ENCODE measurements around the gene VPS13A.
A peak's percentile ranks its signal among the peaks of the same experiment; 100 is the strongest.

Gene VPS13A

DNA sequence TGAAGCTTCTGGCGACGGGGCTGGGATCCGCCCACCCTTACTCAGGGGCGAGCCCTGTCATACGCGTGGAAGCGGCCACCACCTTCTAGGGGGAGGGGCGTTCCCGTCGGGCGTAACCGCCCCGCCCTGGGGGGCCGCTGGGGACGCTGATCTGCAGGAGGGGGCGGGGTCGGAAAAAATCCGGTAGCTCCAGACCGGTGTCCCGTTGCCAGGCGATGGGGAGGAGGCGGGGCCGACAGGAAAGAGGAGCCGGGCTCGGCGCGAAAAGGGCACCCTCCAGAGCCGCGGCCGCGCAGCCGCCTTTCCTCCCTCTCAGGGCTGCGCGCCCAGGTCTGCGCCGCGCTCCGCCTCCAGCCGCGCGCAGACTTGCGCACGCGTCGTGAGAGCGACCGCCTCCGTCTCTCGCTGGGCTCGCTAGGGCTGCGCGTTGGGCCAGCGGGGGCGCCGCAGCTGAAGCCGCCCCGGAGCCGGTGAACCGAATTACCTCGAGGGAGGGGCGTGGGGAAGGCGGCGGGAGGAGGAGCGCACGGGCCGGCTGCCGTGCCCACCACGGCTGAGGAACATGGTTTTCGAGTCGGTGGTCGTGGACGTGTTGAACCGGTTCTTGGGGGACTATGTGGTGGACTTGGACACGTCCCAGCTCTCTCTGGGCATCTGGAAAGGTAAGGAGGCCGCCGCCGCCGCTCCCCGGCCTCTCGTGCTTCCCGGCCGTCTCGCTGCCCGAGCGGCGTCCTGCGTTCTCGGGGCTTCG, at the start of gene VPS13A:
Gene VPS13A (plus strand): TSS at position 392 of the 751 bp plus-strand sequence. CDS start 171 bp downstream, at position 563.
- peak; percentile 95 for DNase-seq (ENCODE audit: low spot score)

DNA sequence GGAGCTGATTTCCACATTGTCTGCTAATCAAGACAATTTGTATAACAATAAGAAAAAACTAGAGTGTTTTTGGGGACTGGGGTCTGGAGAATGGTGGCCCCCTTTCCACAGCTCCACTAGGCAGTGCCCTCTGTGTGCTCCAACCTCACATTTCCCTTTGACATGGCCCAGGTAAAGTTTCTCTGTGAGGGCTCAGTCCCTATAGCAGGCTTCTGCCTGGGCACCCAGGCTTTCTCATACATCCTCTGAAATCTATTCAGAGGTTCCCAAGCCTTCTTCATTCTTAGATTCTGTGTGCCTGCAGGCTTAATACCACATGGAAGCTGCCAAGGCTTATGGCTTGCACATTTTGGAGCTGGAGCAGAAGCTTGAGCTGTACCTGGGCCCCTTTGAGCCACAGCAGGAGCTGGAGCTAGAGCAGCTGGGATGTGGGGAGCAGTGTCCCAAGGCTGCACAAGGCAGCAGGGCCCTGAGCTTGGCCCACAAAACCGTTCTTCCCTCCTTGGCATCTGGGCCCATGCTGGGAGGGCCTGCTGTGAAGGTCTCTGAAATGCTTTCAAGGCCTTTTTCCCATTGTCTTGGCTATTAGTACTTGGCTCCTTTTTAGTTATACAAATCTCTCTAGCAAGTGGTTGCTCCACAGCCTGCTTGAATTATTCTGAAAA, 49.1 kb upstream of the VPS13A start:
- DNase-seq (ENCODE audit: low spot score): no peak

DNA sequence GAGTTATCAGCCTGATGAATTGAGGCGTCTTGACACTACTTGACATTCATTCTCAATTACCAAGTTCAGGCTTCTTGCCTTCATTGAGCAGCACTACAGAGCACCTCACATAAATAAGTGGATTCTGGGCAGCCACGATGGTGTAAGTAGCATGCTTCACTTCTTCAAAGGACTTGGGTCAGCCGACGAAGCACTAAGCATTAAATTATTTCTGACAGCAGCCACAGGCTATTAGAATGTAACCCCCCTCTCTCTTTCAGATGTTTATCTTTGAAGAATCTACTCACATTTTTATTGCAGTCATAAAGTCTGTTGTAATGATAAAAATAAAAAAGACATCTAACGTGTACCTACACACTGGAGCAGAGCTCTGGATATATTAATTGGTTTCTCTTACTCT, 45.9 kb upstream of the VPS13A start:
- DNase-seq (ENCODE audit: low spot score): no peak

DNA sequence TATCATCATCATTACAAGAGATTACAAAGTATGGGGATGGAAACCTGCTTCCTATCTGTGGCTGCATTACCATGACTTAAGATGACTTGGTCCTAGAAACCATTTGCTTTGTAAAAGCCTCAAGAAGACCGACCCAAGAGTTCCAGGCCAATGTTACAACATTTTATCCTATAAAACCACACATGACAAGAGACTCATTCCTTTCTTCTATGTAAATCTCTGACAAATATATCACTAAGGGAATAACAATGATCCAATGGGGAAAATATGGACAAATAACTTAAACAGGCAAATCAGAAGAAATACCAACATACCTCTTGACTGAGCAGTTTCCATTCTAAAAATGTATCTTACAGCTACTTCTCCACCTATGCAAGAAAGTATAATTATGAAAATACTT, 44.3 kb upstream of the VPS13A start:
- no peak for DNase-seq (ENCODE audit: low spot score)

DNA sequence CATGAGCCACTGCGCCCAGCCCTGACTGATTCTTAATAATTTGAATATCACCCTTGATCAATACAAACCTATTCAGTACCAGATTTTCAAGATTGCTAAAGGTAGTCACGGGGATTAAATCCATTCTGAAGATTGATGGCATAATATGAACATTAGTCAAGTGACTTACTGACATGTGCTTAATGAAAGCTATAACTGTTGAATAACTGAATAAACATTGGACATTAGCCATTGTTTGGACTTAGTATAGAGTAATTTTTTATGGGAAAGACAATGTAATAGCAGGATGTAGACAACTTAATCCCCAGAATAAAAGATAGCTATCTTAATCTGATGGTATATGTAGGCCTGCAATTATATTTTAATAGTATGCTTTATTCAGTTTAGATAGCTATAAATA, 35.0 kb upstream of the VPS13A start:
- no peak for DNase-seq (ENCODE audit: low spot score)

DNA sequence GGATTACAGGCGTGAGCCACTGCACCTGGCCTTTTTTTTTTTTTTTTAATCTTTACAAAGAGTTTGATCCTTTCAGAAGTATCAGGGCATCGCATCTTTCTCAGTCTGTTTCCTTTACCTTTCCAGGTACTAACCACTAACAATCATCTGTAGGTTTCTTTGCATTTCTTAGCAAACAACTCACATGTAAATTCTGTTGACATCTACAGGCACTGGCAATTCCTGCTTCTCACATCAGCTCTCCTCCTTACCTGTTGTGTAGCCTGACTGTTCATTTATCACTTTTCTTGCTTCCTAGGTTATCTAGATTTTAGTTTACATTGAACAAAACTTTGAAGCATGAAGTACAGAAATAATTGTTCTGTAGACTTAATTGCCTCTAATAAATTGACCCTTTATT, 27.5 kb upstream of the VPS13A start:
- DNase-seq (ENCODE audit: low spot score): no peak

DNA sequence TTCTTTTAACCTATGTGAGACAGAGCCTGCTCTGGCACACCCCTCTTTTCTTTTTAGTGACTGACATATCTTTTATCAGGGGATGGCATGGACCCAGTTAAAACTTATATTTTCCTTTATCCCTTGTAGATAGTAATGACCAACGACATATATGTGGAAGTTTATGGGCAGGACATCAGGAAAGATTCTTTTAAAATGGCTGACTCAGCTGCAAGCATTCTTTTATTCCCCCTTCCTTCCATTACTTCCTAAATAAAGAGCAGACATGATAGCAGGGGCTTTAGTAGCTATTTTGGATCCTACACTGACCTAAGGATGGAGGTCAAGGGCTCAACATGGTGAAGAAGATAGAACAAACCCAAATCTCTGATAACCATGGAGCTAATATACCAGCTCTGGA, 25.0 kb upstream of the VPS13A start:
- no peak for DNase-seq (ENCODE audit: low spot score)

DNA sequence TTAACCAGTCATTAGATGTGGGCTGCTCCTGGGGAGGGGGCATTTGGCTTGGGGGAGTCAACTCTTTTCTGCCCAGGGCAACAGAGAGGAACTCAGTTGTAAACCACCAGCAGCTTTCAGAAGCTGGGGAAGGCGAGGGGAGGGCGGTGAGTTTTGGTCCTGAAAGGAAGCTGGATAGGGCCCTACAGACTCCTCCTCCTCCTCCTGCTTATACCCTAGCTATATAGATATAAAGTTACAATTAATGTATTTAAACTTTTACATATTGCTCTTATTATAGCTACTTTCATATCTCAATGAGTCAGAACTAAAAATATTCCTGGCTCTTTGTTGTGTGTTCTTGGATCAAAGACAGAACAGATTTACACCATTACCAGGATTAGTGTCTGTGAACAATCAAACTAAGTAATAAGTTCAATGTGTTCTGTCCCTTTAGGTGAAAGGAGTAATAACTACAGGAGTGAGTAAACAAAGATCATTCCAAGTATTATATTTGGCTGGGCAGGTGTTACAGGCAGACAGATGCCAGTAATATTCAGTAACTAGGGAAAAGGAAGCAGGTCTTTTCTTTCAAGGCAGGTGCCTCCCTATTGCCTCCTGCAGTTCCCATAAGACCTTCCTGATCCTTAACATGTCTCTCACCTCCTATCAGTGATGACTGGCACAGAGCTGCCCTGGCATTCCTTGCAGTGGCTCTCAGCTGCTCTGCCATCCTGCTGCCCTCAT, 20.5 kb upstream of the VPS13A start:
- DNase-seq (ENCODE audit: low spot score): no peak

DNA sequence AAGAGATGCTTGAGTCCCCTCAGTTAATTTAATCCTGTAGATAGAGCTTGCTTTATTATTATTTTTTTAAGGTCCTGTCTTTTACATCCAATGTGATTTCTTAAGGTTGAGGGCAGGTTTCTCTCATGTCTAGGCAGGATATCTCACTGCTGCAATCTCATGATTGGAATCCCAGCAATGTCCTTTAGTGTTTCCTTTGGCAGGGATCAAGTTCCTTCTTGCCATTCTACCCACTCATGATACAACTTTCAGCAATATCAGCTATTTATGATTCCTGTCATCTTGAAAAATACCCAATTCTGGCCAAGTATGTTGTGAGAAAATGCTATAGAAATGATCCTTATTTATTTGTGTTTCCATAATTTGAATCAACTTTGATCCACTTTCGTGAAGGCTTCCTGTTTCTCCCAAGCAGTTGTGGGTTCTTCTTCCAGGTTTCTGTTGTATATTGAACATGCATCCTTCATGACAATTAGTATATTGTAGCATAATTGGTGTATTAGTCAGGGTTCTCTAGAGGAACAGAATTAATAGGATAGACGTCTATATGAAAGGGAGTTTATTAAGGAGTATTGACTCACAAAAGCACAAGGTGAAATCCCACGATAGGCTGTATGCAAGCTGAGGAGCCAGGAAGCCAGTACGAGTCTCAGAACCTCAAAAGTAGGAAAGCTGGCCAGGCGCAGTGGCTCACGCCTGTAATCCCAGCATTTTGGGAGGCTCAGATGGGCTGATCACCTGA, 18.4 kb upstream of the VPS13A start:
- DNase-seq (ENCODE audit: low spot score): no peak

DNA sequence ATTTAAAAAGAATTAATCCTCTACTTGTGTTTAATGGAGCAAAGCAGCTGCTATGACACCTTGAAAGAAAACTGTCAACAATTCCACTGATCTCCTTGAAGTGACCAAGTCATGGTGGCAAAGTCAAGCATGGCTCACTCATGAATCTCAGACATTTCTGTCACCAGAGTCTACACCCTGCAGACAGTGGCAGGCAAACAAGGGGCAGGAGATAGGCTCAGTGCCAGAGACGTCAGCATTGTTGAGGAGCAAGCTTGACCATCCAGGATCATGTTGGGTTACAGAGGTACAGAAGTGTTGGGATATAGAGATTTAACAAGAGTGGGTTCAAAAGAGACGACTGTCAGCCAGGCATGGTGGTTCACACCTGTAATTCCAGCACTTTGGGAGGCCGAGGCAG, 16.1 kb upstream of the VPS13A start:
- DNase-seq (ENCODE audit: low spot score): no peak

DNA sequence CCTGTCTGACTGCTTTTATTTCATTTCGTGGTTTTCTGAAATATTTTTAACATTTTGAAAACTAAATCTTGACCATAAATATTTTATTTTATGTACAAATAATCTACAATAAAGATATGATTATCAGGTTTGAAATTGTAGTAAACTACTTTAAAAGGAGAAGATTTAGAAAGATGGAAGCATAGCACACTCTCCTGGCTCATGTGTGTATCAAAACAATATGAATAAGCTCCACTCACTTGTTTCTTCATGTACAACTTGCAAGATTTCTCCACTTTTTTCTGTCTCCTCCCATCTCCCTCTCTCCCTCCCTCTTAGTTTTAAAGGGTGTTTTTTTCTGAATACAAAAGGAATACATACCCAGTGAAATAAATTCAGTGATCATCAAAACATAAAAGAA, 15.4 kb upstream of the VPS13A start:
- no peak for DNase-seq (ENCODE audit: low spot score)

DNA sequence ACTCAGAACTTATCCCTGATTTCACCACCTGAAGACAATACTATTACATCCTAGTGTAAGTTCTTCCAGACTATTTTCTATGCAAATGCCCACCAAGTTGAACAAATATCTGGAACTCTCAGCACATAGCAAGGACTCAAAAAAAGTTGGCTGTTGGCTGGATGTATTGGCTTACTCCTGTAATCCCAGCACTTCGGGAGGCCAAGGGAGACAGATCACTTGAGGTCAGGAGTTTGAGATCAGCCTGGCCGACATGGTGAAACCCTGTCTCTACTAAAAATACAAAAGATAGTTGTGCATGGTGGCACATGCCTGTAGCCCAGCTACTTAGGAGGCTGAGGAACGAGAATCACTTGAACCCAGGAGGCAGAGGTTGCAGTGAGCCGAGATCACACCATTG, 15.0 kb upstream of the VPS13A start:
- no peak for DNase-seq (ENCODE audit: low spot score)

DNA sequence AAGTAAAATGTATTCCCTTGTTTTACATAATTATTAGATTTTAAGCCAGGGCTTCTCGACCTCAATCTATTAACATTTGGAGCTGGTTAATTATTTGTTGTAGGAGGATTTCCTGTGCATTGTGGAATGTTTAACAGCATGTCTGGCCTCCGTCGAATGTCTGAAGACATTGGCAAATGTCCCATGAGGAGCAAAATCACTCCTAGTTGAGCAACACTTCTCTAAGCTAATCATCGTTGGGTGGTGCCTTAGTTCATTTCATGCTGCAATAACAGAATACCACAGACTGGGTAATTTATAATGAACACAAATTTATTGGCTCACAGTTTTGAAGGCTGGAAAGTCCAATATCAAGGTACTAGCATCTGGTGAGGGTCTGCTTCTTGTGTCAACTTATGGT, 13.4 kb upstream of the VPS13A start:
- no peak for DNase-seq (ENCODE audit: low spot score)

DNA sequence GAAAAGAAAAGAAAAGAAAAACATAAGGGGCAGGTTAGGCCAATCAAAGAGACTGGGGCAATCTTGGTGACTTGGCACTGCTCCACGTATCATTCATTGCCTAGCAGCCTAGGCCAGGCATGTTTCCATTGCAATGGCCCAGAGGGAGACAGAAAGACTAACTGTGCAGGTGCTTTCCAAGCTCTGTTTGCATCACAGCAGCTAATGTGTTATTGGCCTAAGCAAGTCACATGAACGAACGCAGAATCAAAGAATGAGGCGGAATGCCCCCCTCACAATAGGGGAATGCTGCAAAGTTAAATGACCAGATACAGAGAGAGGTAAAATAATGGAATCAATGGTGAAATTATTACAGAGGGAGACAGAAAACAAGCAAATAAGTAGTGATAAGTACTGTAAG, 11.1 kb upstream of the VPS13A start:
- DNase-seq (ENCODE audit: low spot score): no peak

DNA sequence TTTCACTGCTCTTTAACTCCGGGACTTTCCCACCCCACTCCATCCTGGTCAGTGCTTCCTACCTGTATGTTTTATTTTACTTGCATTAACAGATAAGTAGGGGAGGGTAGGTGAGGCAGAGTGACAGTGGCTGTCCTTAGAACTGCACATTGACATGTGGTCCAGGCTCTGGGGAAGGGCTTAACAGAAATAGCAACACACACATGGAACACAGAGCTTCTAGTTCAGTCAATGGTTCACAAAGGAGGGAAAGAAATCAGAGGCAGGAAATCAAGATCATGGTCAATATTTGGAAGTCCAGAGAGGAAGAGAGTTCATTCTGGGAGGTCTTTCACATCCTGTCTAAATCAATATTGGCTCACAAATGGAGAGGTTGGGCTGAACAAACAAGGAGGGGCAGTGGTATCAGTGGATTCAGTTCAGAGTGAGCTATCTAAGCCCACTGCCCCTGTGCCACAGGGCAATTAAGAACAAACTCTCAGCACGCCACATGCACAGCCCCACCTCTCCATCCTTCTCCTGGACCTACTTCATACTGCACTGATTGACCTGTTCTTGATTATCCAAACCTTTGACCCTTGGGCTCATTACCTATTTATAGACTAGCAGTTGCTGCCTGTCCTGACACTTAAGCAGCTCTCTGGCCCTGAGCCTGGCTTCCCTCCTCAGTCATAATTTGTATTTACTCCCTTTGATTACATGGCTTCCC, 6.2 kb upstream of the VPS13A start:
- no peak for DNase-seq (ENCODE audit: low spot score)

DNA sequence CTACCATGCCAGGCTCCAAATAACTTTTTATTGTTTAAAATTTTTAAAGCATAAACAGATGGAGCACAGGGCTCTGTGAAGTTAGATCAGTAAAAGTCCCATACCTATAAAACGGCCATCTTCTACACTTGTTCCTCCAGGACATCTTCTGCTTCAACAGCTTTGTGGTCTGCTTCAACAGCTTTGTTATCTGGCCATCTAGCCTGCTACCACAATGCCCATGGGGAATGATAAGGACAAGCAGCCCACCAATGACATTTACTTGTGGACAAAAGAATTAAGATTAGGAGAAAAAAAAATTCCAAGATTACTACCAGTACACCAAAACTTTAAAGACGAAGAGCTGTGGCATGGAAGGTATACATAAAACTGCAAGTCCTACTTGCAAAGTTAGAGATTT, 2.2 kb upstream of the VPS13A start:
- DNase-seq (ENCODE audit: low spot score): no peak

DNA sequence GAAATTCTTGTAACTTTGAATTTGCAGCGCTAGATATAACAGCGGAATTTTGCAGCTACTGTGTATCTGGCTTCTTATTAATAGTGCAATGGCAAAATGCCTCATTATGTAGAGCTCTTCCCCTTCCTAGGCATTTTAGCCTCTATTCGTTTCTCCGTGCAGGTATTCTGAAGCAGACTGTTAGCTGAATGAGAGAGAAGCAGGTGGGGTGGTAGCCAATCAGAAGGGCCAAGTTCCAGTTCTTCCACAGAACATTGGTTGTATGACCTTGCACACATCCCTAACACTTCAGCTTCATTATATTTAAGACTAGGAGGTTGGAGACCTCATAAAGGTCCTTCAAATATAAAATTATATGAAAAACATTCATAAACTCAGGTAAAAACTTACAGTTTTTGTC, 1.2 kb upstream of the VPS13A start:
- DNase-seq (ENCODE audit: low spot score): no peak

DNA sequence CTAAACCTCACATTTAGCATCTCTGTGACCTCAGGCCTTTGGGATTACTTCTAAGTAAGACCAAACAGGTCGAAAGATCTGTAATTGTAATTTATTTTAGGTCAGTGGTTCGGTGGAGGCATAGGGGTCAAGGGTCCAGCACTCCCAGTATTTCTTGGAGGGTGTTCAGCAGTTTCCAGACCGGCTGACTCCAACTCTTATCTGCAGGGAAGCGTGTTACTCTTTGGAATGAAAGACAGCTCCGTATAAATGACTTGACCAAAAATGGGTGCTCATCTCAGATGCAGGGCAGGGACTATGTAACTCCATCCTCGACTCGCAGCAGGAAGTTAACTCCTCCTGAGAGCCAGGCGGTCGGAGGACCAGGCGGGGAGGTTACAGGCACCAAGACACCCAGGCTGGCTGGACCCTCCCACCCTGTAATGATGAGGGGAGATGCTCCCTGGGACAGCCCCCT, 620 bp upstream of the VPS13A start:
- no peak for DNase-seq (ENCODE audit: low spot score)

DNA sequence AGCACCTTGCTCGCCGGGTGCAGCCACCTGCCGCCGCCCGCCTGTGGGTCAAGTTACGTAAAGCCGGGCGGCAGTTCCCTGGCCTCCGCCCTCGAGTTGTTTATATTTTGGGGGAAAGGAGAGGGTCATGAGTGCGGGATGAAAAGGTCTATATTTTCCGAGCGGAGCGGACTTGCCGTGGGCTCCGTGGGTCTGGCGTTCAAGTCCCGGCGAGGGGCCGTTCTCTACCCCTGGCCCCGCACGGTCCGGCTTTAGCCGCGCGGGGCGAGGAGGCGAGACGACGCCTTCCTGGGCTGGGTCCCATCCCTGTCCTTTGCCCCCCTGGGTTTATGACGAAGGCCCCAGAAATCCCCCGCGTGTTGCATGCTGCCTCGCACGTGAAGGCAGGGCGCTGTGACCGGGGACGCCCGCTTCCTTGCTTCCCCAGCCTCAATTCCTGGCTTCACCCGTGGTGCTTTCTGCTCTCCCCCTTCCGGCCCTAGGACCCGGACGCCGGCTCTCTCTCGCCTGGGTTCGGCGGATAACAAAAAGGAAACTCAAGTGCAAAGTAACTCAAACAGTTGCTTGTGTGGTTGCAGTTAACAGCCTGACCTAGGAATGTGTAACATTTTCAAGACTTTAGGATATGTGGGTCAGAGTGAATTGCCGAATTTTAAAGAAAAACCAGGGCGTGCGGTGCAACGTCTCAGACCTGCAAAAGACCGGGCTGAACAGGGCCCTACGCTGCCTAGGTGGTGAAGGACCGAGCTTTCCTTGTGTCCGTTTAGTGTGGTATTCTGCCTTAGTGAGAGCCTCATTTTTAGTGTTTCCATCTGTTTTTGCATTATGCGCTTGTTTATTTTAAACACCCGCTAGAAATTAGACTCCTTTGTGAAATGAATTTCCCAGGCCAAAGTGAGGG, 810 bp downstream of the VPS13A start:
- DNase-seq (ENCODE audit: low spot score): peak; percentile 64

DNA sequence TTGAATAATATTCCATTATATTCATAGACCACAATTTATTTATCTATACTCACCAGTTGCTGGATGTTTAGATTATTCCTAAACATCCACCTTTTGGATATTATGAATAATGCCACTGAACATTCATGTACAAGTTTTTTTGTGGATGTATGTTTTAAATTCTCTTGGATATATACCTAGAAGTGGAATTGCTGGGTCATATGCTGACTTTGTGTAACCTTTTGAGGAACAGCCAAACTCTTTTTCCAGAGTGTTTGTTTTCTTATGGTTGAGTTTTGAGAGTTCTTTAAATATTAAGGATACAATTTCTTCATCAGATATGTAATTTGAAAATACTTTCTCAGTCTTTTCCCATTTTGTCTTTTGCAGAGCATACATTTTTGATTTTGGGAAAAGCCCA, 2.7 kb downstream of the VPS13A start:
- DNase-seq (ENCODE audit: low spot score): no peak

DNA sequence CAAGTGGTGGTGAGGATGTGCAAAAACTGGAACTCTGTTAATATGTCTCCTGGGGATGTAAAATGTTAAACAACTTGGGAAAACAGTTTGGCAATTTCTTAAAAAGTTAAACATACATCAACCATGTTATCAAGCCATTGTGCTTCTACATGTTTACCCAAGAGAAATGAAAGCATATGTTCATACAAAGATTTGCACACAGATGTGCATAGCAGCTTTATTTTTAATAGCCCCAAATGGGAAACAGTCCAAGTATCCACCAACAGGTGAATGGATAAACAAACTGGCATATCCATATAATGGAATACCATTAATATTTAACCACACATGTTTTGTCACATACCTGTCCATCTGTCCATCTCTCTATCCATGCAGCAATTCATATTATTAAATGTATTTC, 6.2 kb downstream of the VPS13A start:
- DNase-seq (ENCODE audit: low spot score): no peak
